Thyroid gland (tissue), 4 donors: Measurements from ENCODE around the gene C9orf78. TPM values are rescaled to one million over a fixed set of nuclear protein-coding genes. Genes with fewer than 3 reads are reported as not detected.

Experiments
- DNase-seq, 2 donors: peaks; one replicate each; pipeline ENCODE4 v3.0.0-alpha.2; 2019
- H3K27ac ChIP-seq, 3 donors: fragments of 200-600 bp; sonication (generic); 1 replicate in 2 of 3; 2 replicates in 1 of 3; pipeline ENCODE4 v1.5.1; 2016 to 2019; ENCODE audit warnings: mild to moderate bottlenecking in 1 of 3, moderate library complexity in 1 of 3
- H3K27me3 ChIP-seq: fragments of 200-600 bp; sonication (generic); one replicate; pipeline ENCODE4 v1.5.1; 2019
- H3K36me3 ChIP-seq, 2 donors: fragments of 200-600 bp; sonication (generic); one replicate each; pipeline ENCODE4 v1.5.1; 2016 to 2019
- H3K4me1 ChIP-seq, 2 donors: fragments of 200-600 bp; sonication (generic); one replicate each; pipeline ENCODE4 v1.5.1; 2017 to 2019
- H3K4me3 ChIP-seq, 3 donors: fragments of 200-600 bp; sonication (generic); replicated peaks in 1 of 3; 1 replicate in 2 of 3; 2 replicates in 1 of 3; pipeline ENCODE4 v1.5.1; 2016; ENCODE audit warnings: mild to moderate bottlenecking in 1 of 3
- H3K9me3 ChIP-seq: fragments of 200-600 bp; sonication (generic); one replicate; pipeline ENCODE4 v1.5.1; 2017
- POLR2A ChIP-seq, 2 donors: fragments of 450-650 bp; IDR thresholded peaks; one replicate each; pipeline ENCODE4 v1.6.1; 2017; ENCODE audit warnings: antibody characterized with exemption in 2 of 2, mild to moderate bottlenecking in 2 of 2, moderate library complexity in 1 of 2
- WGBS, 2 donors: methylation state at CpG; one replicate each; pipeline ENCODE4 v1.1.5; 2017; 5-methylcytosine and 5-hydroxymethylcytosine counted together
- intact Hi-C: fragments of 100-400 bp; cut with DNase I; formaldehyde crosslinking; loops from one replicate; pipeline ENCODE4 v1.15.1; 2023
- total RNA-seq, 4 donors: library from RNA; depleted of rRNA; stranded (reverse); fragments of >200 nt; gene quantifications; one replicate each; pipeline ENCODE4 v1.2.3, GENCODE V29; 2016
- TF ChIP-seq, protein P1 (sequence below), 6 experiments: fragments of 200-600 bp in 3 of 6; fragments of 450-650 bp in 3 of 6; sonication (generic) in 3 of 6; IDR thresholded peaks; one replicate each; pipeline ENCODE4 v1.5.1; 2016 to 2019; ENCODE audit warnings: antibody characterized with exemption in 6 of 6, mild to moderate bottlenecking in 2 of 6, inconsistent platforms in 1 of 6, moderate library complexity in 1 of 6

C9orf78 gene
- total RNA-seq, 4 donors from 2014 or later, result 59.4 to 89.2 (median 81.4) TPM

DNA sequence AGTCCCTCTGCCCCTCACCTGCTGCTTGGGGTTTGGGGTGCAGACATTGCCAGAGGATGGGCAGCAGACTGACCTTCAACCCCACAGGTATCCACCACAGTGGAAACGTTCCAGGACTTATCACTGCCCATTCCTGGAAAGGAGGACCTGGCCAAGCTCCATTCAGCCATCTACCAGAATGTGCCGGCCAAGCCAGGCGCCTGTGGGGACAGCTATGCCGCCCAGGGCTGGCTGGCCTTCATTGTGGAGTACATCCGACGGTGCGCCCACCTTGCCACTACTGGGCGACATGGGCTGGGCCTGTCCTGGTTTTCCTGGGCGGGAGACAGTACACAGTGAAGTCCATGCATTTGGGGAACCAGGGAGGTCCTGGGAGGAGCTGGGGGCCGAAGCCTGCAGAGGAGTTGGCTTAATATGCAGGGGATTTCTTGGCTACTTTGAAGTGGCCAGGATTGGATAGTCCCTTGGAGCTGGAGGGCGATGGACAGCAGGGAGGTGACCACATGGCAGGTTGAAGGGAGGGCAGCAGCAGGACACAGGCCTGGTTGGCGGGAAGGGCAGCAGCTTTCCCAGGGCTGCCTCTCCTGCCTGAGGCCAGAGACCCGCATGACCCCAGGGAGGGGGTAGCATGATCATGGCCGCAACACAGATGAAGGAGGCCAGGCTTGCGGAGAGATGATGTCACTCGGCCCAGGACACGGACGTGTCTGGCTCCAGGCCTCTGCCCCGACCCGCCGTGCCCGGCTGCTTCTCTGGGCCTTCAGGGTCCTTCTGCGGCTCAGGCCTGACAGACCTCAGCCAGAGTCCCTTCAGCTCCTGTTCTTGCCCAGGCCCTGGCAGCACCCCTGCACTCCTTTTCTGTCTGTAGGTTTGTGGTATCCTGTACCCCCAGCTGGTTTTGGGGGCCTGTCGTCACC, 34.8 kb upstream of the C9orf78 start:
- H3K27ac ChIP-seq, result no peak overlapping the region

DNA sequence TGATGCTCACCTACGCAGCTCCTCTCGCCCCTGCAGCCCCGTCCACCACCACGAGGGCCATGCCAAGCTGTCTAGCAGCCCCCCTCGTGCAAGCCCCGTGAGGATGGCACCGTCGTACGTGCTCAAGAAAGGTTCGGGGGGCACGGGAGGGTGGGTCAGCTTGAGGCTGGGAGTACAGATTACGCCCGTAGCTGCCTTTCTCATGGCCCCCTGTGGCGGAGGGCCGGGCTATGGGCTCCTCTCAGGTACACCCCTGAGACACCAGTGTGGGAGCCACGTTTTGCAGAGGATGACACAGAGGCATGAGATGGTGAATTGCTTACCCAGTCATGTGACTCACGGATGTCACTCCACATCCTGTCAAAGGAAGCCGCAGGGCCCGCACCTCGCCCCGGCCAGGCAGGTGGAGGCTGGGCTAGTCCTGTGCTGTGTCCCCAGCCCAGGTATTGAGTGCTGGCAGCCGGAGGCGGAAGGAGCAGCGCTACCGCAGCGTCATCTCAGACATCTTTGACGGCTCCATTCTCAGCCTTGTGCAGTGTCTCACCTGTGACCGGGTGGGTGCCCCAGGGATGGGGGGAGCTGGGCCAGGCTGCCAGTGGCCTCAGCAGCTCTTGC, 33.9 kb upstream of the C9orf78 start:
- H3K4me1 ChIP-seq, result no peaks in the 10 kb centered on the region
- no peak overlapping the region for H3K4me3 ChIP-seq
- no peak overlapping the region for H3K27ac ChIP-seq
- intact Hi-C loops, result no loop called here
- H3K27me3 ChIP-seq, result no peaks in the 10 kb centered on the region
- TF ChIP-seq, protein P1, sequence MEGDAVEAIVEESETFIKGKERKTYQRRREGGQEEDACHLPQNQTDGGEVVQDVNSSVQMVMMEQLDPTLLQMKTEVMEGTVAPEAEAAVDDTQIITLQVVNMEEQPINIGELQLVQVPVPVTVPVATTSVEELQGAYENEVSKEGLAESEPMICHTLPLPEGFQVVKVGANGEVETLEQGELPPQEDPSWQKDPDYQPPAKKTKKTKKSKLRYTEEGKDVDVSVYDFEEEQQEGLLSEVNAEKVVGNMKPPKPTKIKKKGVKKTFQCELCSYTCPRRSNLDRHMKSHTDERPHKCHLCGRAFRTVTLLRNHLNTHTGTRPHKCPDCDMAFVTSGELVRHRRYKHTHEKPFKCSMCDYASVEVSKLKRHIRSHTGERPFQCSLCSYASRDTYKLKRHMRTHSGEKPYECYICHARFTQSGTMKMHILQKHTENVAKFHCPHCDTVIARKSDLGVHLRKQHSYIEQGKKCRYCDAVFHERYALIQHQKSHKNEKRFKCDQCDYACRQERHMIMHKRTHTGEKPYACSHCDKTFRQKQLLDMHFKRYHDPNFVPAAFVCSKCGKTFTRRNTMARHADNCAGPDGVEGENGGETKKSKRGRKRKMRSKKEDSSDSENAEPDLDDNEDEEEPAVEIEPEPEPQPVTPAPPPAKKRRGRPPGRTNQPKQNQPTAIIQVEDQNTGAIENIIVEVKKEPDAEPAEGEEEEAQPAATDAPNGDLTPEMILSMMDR (IDR thresholded peaks at IDR 0.05), result no peak
- no peak for TF ChIP-seq POLR2A (IDR thresholded peaks at IDR 0.05)
- H3K9me3 ChIP-seq, result no peaks in the 10 kb centered on the region
- WGBS, 2 donors, result 46 to 94% methylated on average over 4 to 24 of the region's 28 CpGs
- H3K36me3 ChIP-seq, result peaks cover 22 to 27% of the 10 kb centered on the region in 2 donors
- no peak for DNase-seq

More for the DNA sequence above, 34.8 kb upstream of the C9orf78 start:
- H3K36me3 ChIP-seq, result peaks cover 29 to 32% of the 10 kb centered on the region in 2 donors
- DNase-seq, result no peak
- H3K27me3 ChIP-seq, result no peaks in the 10 kb centered on the region
- H3K9me3 ChIP-seq, result no peaks in the 10 kb centered on the region
- H3K4me3 ChIP-seq, result no peak overlapping the region
- 91 to 94% methylated on average over 13 to 22 of the region's 24 CpGs for WGBS, 2 donors
- no peaks in the 10 kb centered on the region for H3K4me1 ChIP-seq
- intact Hi-C loops, result no loop called here
- no peak for TF ChIP-seq POLR2A (IDR thresholded peaks at IDR 0.05)
- TF ChIP-seq, protein P1 (IDR thresholded peaks at IDR 0.05), result no peak

DNA sequence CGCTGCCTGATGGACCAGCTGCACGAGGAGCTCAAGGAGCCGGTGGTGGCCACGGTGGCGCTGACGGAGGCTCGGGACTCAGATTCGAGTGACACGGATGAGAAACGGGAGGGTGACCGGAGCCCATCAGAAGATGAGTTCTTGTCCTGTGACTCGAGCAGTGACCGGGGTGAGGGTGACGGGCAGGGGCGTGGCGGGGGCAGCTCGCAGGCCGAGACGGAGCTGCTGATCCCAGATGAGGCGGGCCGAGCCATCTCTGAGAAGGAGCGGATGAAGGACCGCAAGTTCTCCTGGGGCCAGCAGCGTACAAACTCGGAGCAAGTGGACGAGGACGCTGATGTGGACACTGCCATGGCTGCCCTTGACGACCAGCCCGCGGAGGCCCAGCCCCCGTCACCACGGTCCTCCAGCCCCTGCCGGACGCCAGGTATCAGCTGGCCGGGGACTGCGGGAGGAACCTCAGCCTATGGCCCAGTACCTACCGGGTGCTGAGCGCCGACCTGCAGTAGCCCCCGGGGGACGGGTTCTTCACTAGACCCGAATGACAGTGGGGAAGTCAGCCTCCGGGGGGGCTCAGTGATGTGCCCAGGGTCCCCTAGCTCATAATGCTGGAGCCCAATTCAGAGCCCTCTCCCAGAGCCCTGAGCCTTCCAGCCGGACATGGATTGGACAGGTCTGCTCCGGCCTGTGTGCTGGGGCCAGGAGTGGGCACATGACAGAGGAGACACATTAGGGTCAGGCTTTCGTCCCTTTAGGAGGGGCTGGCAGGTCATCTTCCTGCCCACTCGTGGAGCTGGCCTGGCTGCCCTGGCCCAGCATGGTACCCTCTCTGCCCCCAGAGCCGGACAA, 33.2 kb upstream of the C9orf78 start:
- no peak for TF ChIP-seq POLR2A (IDR thresholded peaks at IDR 0.05)
- TF ChIP-seq, protein P1 (IDR thresholded peaks at IDR 0.05), result no peak
- Histone ChIP-seq H3K27ac (no peak overlapping the region), H3K27me3 (no peaks in the 10 kb centered on the region), H3K4me3 (no peak overlapping the region), H3K4me1 (no peaks in the 10 kb centered on the region), H3K9me3 (no peaks in the 10 kb centered on the region), H3K36me3 (peaks cover 15 to 21% of the 10 kb centered on the region in 2 donors)
- intact Hi-C loops, result no loop called here
- whole genome bisulfite sequencing, 2 donors, result 94 to 96% methylated on average over 29 to 35 of the region's 48 CpGs
- DNase-seq, result no peak

DNA sequence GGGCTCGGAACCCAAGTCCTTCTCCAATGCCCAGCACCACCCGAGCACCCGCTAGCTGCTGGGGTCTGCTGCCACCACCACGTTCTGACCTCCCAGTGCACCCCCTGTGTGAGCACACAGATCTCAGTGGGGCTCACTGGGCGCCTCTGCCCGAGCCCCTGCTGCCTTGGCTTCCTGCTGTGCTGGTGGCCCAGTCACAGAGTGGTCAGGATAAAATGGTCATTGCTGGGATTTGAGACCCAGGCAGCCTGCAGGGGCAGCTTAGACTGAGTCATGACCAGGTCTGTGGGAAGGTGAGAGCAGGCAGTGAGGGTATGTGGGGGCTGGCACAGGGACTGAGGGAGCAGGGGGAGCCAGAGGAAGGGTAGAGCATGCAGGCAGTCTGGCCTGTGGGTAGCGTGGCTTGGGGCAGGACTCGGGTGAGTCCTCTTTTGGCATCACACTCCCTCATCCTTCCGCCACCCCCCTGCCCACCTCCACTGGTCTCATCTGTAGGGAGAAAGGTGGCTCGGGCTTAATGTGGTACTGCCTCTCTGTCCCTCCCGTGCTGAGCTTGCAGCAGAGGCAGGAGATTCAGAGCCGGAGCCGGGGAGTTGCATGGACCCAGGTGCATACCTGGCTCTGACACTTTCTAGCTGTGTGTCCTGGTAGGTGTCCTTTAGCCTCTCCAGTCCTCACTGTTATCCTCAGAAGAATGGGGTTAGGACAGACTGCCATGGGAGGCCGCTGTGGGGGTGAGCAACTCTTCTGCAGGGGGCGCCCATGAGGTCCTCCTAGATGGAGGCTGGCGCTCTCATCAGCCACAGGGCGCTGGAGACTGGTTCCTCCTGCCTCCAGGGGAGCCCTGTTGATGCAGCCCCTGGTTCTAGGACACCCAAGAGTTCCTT, 32.3 kb upstream of the C9orf78 start:
- H3K27me3 ChIP-seq, result no peaks in the 10 kb centered on the region
- H3K4me1 ChIP-seq, result no peaks in the 10 kb centered on the region
- no peak overlapping the region for H3K4me3 ChIP-seq
- H3K36me3 ChIP-seq, result peaks cover 14 to 25% of the 10 kb centered on the region in 2 donors
- no peaks in the 10 kb centered on the region for H3K9me3 ChIP-seq
- 77 to 92% methylated on average over 14 to 17 of the region's 17 CpGs for WGBS, 2 donors
- TF ChIP-seq POLR2A (IDR thresholded peaks at IDR 0.05), result no peak
- TF ChIP-seq, protein P1 (IDR thresholded peaks at IDR 0.05), result no peak
- H3K27ac ChIP-seq, result no peak overlapping the region
- DNase-seq, result no peak
- intact Hi-C loops, result no loop called here
